Stimulated activated CD8-positive, alpha-beta memory T cell treated with anti-CD3 and anti-CD28 coated beads, Interleukin-2, amount 100 ng/mL, for 48 hours (primary cell): ENCODE data around the gene SLC6A15.

Source experiments
- DNase-seq, 2 donors: peaks; one replicate each; pipeline ENCODE4 v3.0.0-alpha.2; 2020; ENCODE audit warnings: low read depth in 2 of 2

The SLC6A15 gene

GRCh38 chr12:84912198-84913128, at the start of gene SLC6A15:
Gene SLC6A15 (minus strand): TSS chr12:84912799. CDS start chr12:84892120, 20,679 bp downstream.
- no peak for DNase-seq

- no peak for DNase-seq
Measured at GRCh38 chr12:84960918-84961317, 48.3 kb upstream of the SLC6A15 start.

- DNase-seq, result no peak
Measured at GRCh38 chr12:84955298-84955697, 42.7 kb upstream of the SLC6A15 start.

GRCh38 chr12:84954415-84954814, 41.8 kb upstream of the SLC6A15 start:
- no peak for DNase-seq

GRCh38 chr12:84950971-84951546, 38.5 kb upstream of the SLC6A15 start:
- no peak for DNase-seq

GRCh38 chr12:84946753-84947152, 34.2 kb upstream of the SLC6A15 start:
- no peak for DNase-seq

- no peak for DNase-seq
Measured at GRCh38 chr12:84937415-84937814, 24.8 kb upstream of the SLC6A15 start.

GRCh38 chr12:84929501-84929900, 16.9 kb upstream of the SLC6A15 start:
- no peak for DNase-seq

GRCh38 chr12:84924981-84925380, 12.4 kb upstream of the SLC6A15 start:
- DNase-seq, result no peak

GRCh38 chr12:84922693-84923092, 10.1 kb upstream of the SLC6A15 start:
- DNase-seq, result no peak

GRCh38 chr12:84920331-84920730, 7.7 kb upstream of the SLC6A15 start:
- DNase-seq, result no peak

GRCh38 chr12:84919271-84919670, 6.7 kb upstream of the SLC6A15 start:
- DNase-seq, result no peak

- no peak for DNase-seq
Measured at GRCh38 chr12:84913129-84913515, 523 bp upstream of the SLC6A15 start.

GRCh38 chr12:84911271-84912197, 1.1 kb downstream of the SLC6A15 start:
- DNase-seq, result no peak

GRCh38 chr12:84910549-84911241, 1.9 kb downstream of the SLC6A15 start:
- DNase-seq, result no peak

- no peak for DNase-seq
Measured at GRCh38 chr12:84904051-84904450, 8.5 kb downstream of the SLC6A15 start.

- no peak for DNase-seq
Measured at GRCh38 chr12:84891106-84891838, 21.3 kb downstream of the SLC6A15 start.

GRCh38 chr12:84889818-84890217, 22.8 kb downstream of the SLC6A15 start:
- no peak for DNase-seq

GRCh38 chr12:84888861-84889260, 23.7 kb downstream of the SLC6A15 start:
- DNase-seq, result no peak

GRCh38 chr12:84877340-84877739, 35.3 kb downstream of the SLC6A15 start:
- DNase-seq, result no peak

- DNase-seq, result no peak
Measured at GRCh38 chr12:84875241-84875640, 37.4 kb downstream of the SLC6A15 start.
